A549 (cell line): ENCODE results near the gene PABPC3. TPM values are rescaled to one million over a fixed set of nuclear protein-coding genes. Genes with fewer than 3 reads are reported as not detected.

Experiments
- ATAC-seq, 2 experiments: fragments of 200-7000 bp in 1 of 2; fragments of >200 bp in 1 of 2; cut with Nextera tagmentation in 1 of 2; cut with Tn5 transposase in 1 of 2; 3 replicates each; pipeline versions ENCODE4 v1.8.0 to v1.9.1; 2018 to 2020; ENCODE audit warnings: mild to moderate bottlenecking in 1 of 2, moderate library complexity in 1 of 2
- CTCF ChIA-PET: fragments of 300-600 bp; sonication (Branson Sonifier 250); formaldehyde crosslinking; extraction: SDS; loops from one replicate; lab custom pipeline; 2021; ENCODE audit warnings: antibody characterized with exemption, inconsistent platforms; lab: Yijun Ruan, JAX
- POLR2A ChIA-PET: fragments of 350-600 bp; formaldehyde crosslinking; extraction: SDS; loops from one replicate; lab custom pipeline; 2021; ENCODE audit warnings: antibody characterized with exemption, inconsistent platforms; lab: Yijun Ruan, JAX
- DNase-seq, 2 experiments: peaks; one replicate each; pipeline versions ENCODE4 v3.0.0 to v3.0.0-alpha.2; 2011 to 2016; ENCODE audit warnings: low read depth in 1 of 2, low spot score in 1 of 2
- FAIRE-seq: peaks from 2 replicates; lab custom pipeline; 2011; peaks lifted over from hg19 to GRCh38; lab: Jason Lieb, UNC
- H3K27ac ChIP-seq, 2 experiments: fragments of >200 bp; sonication (Bioruptor Twin); formaldehyde crosslinking; 3 replicates each; pipeline ENCODE4 v1.5.1; 2016 to 2017
- H3K4me1 ChIP-seq: fragments of >200 bp; sonication (Bioruptor Twin); formaldehyde crosslinking; 3 replicates; pipeline ENCODE4 v1.6.1; 2016
- H3K4me2 ChIP-seq: fragments of >200 bp; sonication (Bioruptor Twin); formaldehyde crosslinking; 3 replicates; pipeline ENCODE4 v1.6.1; 2016
- H3K4me3 ChIP-seq: fragments of >200 bp; sonication (Bioruptor Twin); formaldehyde crosslinking; 3 replicates; pipeline ENCODE4 v1.5.1; 2016
- H3K9me3 ChIP-seq: fragments of >200 bp; sonication (Bioruptor Twin); formaldehyde crosslinking; 3 replicates; pipeline ENCODE4 v1.6.1; 2016
- BHLHE40 ChIP-seq: IDR thresholded peaks from 2 replicates; pipeline ENCODE4 v1.6.1; 2012; ENCODE audit warnings: low read depth, low read length, inconsistent platforms
- CBX2 ChIP-seq: fragments of 200-600 bp; sonication (generic); IDR thresholded peaks from 2 replicates; pipeline ENCODE4 v1.6.1; 2016; ENCODE audit warnings: low read depth, mild to moderate bottlenecking, borderline replicate concordance
- CBX8 ChIP-seq: fragments of 200-600 bp; sonication (generic); IDR thresholded peaks from 2 replicates; pipeline ENCODE4 v1.6.1; 2016
- CEBPB ChIP-seq, 2 experiments: fragments of >200 bp in 1 of 2; sonication (Bioruptor Twin) in 1 of 2; formaldehyde crosslinking in 1 of 2; IDR thresholded peaks; 2 replicates each; pipeline ENCODE4 v1.6.1; 2012 to 2016
- CHD2 ChIP-seq: fragments of 150-350 bp; IDR thresholded peaks from 2 replicates; pipeline ENCODE4 v1.6.1; 2014; ENCODE audit warnings: low read length; ENCODE audit not compliant: partially characterized antibody
- CHD4 ChIP-seq: fragments of 200-600 bp; sonication (generic); IDR thresholded peaks from 2 replicates; pipeline ENCODE4 v1.6.1; 2016; ENCODE audit warnings: antibody characterized with exemption, mild to moderate bottlenecking, borderline replicate concordance
- EHF ChIP-seq: fragments of 250-450 bp; sonication (Bioruptor Pico); IDR thresholded peaks from 2 replicates; pipeline ENCODE4 v1.5.0; 2020; ENCODE audit warnings: mild to moderate bottlenecking
- ESRRA ChIP-seq: fragments of 150-350 bp; IDR thresholded peaks from 2 replicates; pipeline ENCODE4 v1.6.1; 2014; ENCODE audit warnings: mild to moderate bottlenecking, low read length, borderline replicate concordance
- FOSB ChIP-seq: fragments of 250-450 bp; sonication (Bioruptor Pico); IDR thresholded peaks from 2 replicates; pipeline ENCODE4 v1.5.0; 2020; ENCODE audit warnings: mild to moderate bottlenecking, moderate library complexity
- FOSL2 ChIP-seq, 2 experiments: fragments of 450-650 bp in 1 of 2; fragments of >200 bp in 1 of 2; sonication (Bioruptor Twin) in 1 of 2; formaldehyde crosslinking; IDR thresholded peaks; 2 replicates each; pipeline versions ENCODE4 v1.5.0 to v1.6.1; 2016 to 2020; ENCODE audit warnings: mild to moderate bottlenecking in 1 of 2, moderate library complexity in 1 of 2
- GATA3 ChIP-seq: IDR thresholded peaks from 2 replicates; pipeline ENCODE4 v1.6.1; 2012; ENCODE audit warnings: borderline replicate concordance
- HEYL ChIP-seq: fragments of 250-450 bp; sonication (Bioruptor Pico); IDR thresholded peaks from 2 replicates; pipeline ENCODE4 v1.8.0; 2021; ENCODE audit warnings: mild to moderate bottlenecking, moderate library complexity
- HOXA7 ChIP-seq: fragments of 250-450 bp; sonication (Bioruptor Pico); IDR thresholded peaks from 2 replicates; pipeline ENCODE4 v1.5.0; 2020; ENCODE audit warnings: mild to moderate bottlenecking, moderate library complexity
- HOXB5 ChIP-seq: fragments of 250-450 bp; sonication (Bioruptor Pico); IDR thresholded peaks from 2 replicates; pipeline ENCODE4 v1.5.0; 2020; ENCODE audit warnings: mild to moderate bottlenecking, moderate library complexity
- JUN ChIP-seq, 2 experiments: fragments of >200 bp; sonication (Bioruptor Twin); formaldehyde crosslinking; IDR thresholded peaks; 2 replicates in 1 of 2; 3 replicates in 1 of 2; pipeline ENCODE4 v1.6.1; 2016 to 2017
- JUNB ChIP-seq: fragments of >200 bp; sonication (Bioruptor Twin); formaldehyde crosslinking; IDR thresholded peaks from 2 replicates; pipeline ENCODE4 v1.6.1; 2016
- KDM1A ChIP-seq: fragments of 200-600 bp; sonication (generic); IDR thresholded peaks from 2 replicates; pipeline ENCODE4 v1.6.1; 2016; ENCODE audit warnings: low read depth, mild to moderate bottlenecking
- MAFK ChIP-seq: fragments of 450-650 bp; IDR thresholded peaks from 2 replicates; pipeline ENCODE4 v1.6.1; 2014; ENCODE audit not compliant: partially characterized antibody
- MYC ChIP-seq: IDR thresholded peaks from 2 replicates; pipeline ENCODE4 v1.6.1; 2012; ENCODE audit warnings: mild to moderate bottlenecking, inconsistent platforms, low read length, improper control_type of control experiment, borderline replicate concordance
- NFE2L2 ChIP-seq: fragments of 150-350 bp; conservative IDR thresholded peaks from 2 replicates; pipeline ENCODE4 v1.6.1; 2014; ENCODE audit warnings: low read length
- NR3C1 ChIP-seq: fragments of >200 bp; sonication (Bioruptor Twin); formaldehyde crosslinking; IDR thresholded peaks from 3 replicates; pipeline ENCODE4 v1.6.1; 2017
- PHF8 ChIP-seq: fragments of 200-600 bp; sonication (generic); IDR thresholded peaks from 2 replicates; pipeline ENCODE4 v1.6.1; 2016; ENCODE audit warnings: low read depth, mild to moderate bottlenecking, antibody characterized with exemption, moderate library complexity, borderline replicate concordance
- RAD21 ChIP-seq, 2 experiments: fragments of >200 bp in 1 of 2; sonication (Bioruptor Twin) in 1 of 2; formaldehyde crosslinking in 1 of 2; IDR thresholded peaks in 1 of 2; conservative IDR thresholded peaks in 1 of 2; 2 replicates in 1 of 2; 3 replicates in 1 of 2; pipeline ENCODE4 v1.6.1; 2012 to 2018; ENCODE audit warnings: inconsistent platforms in 1 of 2
- RARB ChIP-seq: fragments of 250-450 bp; sonication (Bioruptor Pico); IDR thresholded peaks from 2 replicates; pipeline ENCODE4 v1.8.0; 2021; ENCODE audit warnings: mild to moderate bottlenecking, moderate library complexity
- RFX5 ChIP-seq: fragments of 450-650 bp; IDR thresholded peaks from 2 replicates; pipeline ENCODE4 v1.7.1; 2014; ENCODE audit warnings: antibody characterized with exemption, mild to moderate bottlenecking, moderate library complexity
- RNF2 ChIP-seq: fragments of 200-600 bp; sonication (generic); IDR thresholded peaks from 2 replicates; pipeline ENCODE4 v1.6.1; 2016; ENCODE audit warnings: low read depth, mild to moderate bottlenecking, antibody characterized with exemption, moderate library complexity, borderline replicate concordance
- SREBF2 ChIP-seq: fragments of 450-650 bp; IDR thresholded peaks from 2 replicates; pipeline ENCODE4 v1.6.1; 2014; ENCODE audit warnings: mild to moderate bottlenecking, moderate library complexity
- TP53 ChIP-seq: fragments of 250-450 bp; sonication (Bioruptor Pico); IDR thresholded peaks from 2 replicates; pipeline ENCODE4 v1.5.0; 2021; ENCODE audit warnings: mild to moderate bottlenecking, moderate library complexity
- ZC3H11A ChIP-seq: fragments of 450-650 bp; IDR thresholded peaks from 2 replicates; pipeline ENCODE4 v1.6.1; 2014; ENCODE audit warnings: antibody characterized with exemption, mild to moderate bottlenecking
- ZFP36 ChIP-seq: fragments of 450-650 bp; IDR thresholded peaks from 2 replicates; pipeline ENCODE4 v1.6.1; 2014; ENCODE audit warnings: borderline replicate concordance; ENCODE audit not compliant: partially characterized antibody
- ZSCAN20 ChIP-seq: fragments of 250-450 bp; sonication (Bioruptor Pico); IDR thresholded peaks from 2 replicates; pipeline ENCODE4 v1.8.0; 2022; ENCODE audit warnings: mild to moderate bottlenecking, moderate library complexity
- WGBS: methylation state at CpG from one replicate; pipeline ENCODE4 v1.1.6; 2017; ENCODE audit errors: missing lambda C conversion rate; 5-methylcytosine and 5-hydroxymethylcytosine counted together
- polyA plus RNA-seq, 4 experiments: library from polyadenylated mRNA; depleted of rRNA in 3 of 4; stranded (reverse); fragments of >200 nt; fragmentation: RNase III in 1 of 4; extraction: RNeasy Plus Mini Kit Qiagen cat#74134 plus additional on column Dnase treatment in 1 of 4; gene quantifications; 2 replicates in 3 of 4; 3 replicates in 1 of 4; pipeline ENCODE4 v1.2.3, GENCODE V29; 2011 to 2017
- TF ChIP-seq, protein P1 (sequence below): IDR thresholded peaks from 2 replicates; pipeline ENCODE4 v1.6.1; 2012; ENCODE audit warnings: low read depth, borderline replicate concordance
- TF ChIP-seq, protein P2 (sequence below): IDR thresholded peaks from 2 replicates; pipeline ENCODE4 v1.6.1; 2012
- TF ChIP-seq, protein P3 (sequence below): fragments of 150-350 bp; IDR thresholded peaks from 2 replicates; pipeline ENCODE4 v1.6.1; 2014; ENCODE audit warnings: low read depth, mild to moderate bottlenecking, low read length

Gene PABPC3
- polyA plus RNA-seq, 2 of the 4 experiments (the other 2 are of a cell fraction) = 0.22 to 0.39 TPM

DNA sequence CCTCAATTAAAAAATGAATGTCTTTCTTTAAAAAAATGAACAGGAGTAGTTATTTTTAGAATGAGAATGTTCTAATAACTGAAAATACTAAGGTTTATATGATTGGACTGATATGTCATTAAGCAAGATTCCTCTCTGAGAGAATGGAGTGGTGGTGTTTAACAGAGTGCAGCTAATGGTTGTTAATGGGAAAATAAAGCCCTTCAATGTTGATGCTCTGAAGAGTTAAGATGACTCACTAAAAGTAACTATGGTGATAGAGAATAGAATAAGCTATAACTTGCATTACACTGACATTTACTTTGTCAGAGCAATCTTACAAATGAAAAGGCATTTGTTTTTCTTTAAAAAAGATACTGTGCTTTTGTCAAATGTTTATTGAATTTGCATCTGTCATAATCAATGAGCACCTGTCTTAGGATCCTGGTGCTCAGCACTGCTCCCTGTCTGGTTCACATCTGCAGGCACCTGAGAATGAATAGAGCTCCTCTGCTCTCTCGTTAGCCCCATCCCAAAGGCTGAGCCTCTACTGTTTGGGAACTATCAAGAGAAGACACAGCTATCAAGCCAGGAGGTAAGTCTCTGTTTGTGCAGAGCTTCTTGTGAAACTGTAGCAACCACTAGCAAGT, 15.1 kb downstream of the PABPC3 start:
- no peak overlapping the region for H3K4me2 ChIP-seq
- H3K4me3 ChIP-seq = no peak overlapping the region
- no peak for ATAC-seq
- no peaks in the 10 kb centered on the region for H3K9me3 ChIP-seq
- ChIA-PET CTCF (interaction anchor here (1.3 to 1.6 kb wide), 3 partner anchors 10 to 111 kb away, joined by 3 to 4 read pairs (median 3); no protein-coding TSS in a partner anchor), POLR2A (no interaction called here)
- no peak for DNase-seq
- no peak for TF ChIP-seq NR3C1
- TF ChIP-seq RFX5 = no peak
- TF ChIP-seq CHD2 = no peak
- no peak for TF ChIP-seq CHD4
- TF ChIP-seq, protein P1, sequence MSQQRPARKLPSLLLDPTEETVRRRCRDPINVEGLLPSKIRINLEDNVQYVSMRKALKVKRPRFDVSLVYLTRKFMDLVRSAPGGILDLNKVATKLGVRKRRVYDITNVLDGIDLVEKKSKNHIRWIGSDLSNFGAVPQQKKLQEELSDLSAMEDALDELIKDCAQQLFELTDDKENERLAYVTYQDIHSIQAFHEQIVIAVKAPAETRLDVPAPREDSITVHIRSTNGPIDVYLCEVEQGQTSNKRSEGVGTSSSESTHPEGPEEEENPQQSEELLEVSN = no peak
- TF ChIP-seq TP53 (CRISPR knock-in tag) = no peak
- TF ChIP-seq CBX2 = no peak
- no peak for TF ChIP-seq HOXA7 (CRISPR knock-in tag)
- TF ChIP-seq HEYL (CRISPR knock-in tag) = no peak
- no peak for TF ChIP-seq SREBF2
- no peak for TF ChIP-seq HOXB5 (CRISPR knock-in tag)
- no peak for TF ChIP-seq JUN (IDR thresholded peaks at IDR 0.05)
- TF ChIP-seq, protein P2, sequence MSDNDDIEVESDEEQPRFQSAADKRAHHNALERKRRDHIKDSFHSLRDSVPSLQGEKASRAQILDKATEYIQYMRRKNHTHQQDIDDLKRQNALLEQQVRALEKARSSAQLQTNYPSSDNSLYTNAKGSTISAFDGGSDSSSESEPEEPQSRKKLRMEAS = no peak
- no peak for TF ChIP-seq KDM1A
- WGBS = 0% methylated on average over 1 of the region's 1 CpG
- no peak overlapping the region for H3K27ac ChIP-seq
- FAIRE-seq = no peak
- H3K4me1 ChIP-seq = no peaks in the 10 kb centered on the region

DNA sequence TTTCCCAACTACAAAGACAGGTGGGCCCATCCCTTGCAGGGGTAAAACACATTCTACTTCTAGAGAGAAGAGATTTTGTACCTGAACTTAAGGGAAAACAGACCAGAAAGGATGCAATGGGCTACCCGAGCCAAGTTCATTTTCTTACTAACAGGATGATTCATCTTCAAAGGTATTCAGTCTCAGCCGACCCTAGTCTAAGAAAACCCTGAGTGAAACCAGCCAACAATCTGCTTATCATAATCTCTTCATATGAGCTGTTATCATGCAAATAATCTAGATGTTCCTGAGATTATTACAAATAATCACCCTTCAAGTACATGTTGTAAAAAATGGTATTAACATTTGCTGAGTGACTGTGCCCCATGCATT, 15.6 kb downstream of the PABPC3 start:
- CTCF ChIA-PET = interaction anchor here (1.3 to 3.4 kb wide), 4 partner anchors 10 to 111 kb away, joined by 3 to 25 read pairs (median 4); no protein-coding TSS in a partner anchor
- no peak for FAIRE-seq

DNA sequence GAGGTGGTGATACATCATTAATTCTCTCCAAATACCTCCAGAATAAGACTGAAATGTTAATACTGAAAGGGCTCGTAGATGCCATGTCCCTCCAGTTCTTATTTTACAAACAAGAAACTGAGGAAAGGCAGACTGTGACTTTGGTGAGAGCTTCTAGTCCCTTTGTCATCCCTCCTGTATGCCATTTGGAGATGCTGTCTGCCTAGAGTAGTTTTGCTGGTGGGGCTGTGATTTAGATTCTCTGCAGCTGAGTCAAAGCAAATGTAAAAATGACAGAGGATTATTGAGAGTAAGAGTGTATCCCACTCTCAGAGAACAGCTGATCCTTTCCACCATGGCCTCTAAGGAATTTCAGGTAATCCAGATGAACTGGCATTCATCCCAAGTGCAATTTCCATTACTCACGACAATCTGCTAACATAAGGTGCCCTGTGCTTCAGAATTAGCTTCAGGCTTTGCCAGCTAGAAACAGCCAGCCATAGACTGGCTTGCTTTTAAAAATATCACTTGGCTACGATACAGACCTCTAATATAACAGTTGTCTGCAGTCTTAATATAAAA, 16.8 kb downstream of the PABPC3 start:
- Histone ChIP-seq H3K9me3 (no peaks in the 10 kb centered on the region), H3K27ac (no peak overlapping the region), H3K4me1 (no peaks in the 10 kb centered on the region), H3K4me3 (no peak overlapping the region), H3K4me2 (no peak overlapping the region)
- ChIA-PET CTCF (interaction anchor here (1.4 to 3.4 kb wide), 6 partner anchors 21 to 118 kb away, joined by 3 to 25 read pairs (median 10); no protein-coding TSS in a partner anchor), POLR2A (no interaction called here)
- DNase-seq (no peak), ATAC-seq (no peak), FAIRE-seq (no peak)
- WGBS = 6% methylated on average over 3 of the region's 3 CpGs
- no peak for TF ChIP-seq FOSB (CRISPR knock-in tag)
- no peak for TF ChIP-seq RARB (CRISPR knock-in tag)
- no peak for TF ChIP-seq RNF2
- TF ChIP-seq FOSL2 (IDR thresholded peaks at IDR 0.05) = no peak
- TF ChIP-seq FOSL2 (CRISPR knock-in tag; IDR thresholded peaks at IDR 0.05) = no peak
- no peak for TF ChIP-seq PHF8
- no peak for TF ChIP-seq MYC
- TF ChIP-seq HEYL (CRISPR knock-in tag) = no peak
- TF ChIP-seq, protein P1 = no peak
- TF ChIP-seq HOXA7 (CRISPR knock-in tag) = no peak
- TF ChIP-seq ZSCAN20 (CRISPR knock-in tag) = no peak
- TF ChIP-seq EHF (CRISPR knock-in tag) = no peak
- TF ChIP-seq ZC3H11A = no peak
- no peak for TF ChIP-seq CBX2
- TF ChIP-seq, protein P3, sequence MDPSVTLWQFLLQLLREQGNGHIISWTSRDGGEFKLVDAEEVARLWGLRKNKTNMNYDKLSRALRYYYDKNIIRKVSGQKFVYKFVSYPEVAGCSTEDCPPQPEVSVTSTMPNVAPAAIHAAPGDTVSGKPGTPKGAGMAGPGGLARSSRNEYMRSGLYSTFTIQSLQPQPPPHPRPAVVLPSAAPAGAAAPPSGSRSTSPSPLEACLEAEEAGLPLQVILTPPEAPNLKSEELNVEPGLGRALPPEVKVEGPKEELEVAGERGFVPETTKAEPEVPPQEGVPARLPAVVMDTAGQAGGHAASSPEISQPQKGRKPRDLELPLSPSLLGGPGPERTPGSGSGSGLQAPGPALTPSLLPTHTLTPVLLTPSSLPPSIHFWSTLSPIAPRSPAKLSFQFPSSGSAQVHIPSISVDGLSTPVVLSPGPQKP = no peak
- TF ChIP-seq RAD21 (conservative IDR thresholded peaks at IDR 0.05 in 1 of 2, IDR thresholded peaks at IDR 0.05 in 1 of 2) = no peak
- no peak for TF ChIP-seq ESRRA
- TF ChIP-seq CEBPB (IDR thresholded peaks at IDR 0.05) = no peak

More for the DNA sequence above, 15.6 kb downstream of the PABPC3 start:
- TF ChIP-seq ZFP36 (no peak), CBX8 (no peak), JUN (IDR thresholded peaks at IDR 0.05) (no peak), MAFK (no peak), NFE2L2 (no peak), JUNB (no peak), EHF (CRISPR knock-in tag) (no peak), ZSCAN20 (CRISPR knock-in tag) (no peak), HOXB5 (CRISPR knock-in tag) (no peak), GATA3 (no peak), CHD4 (no peak), BHLHE40 (no peak)
- TF ChIP-seq, protein P2 = no peak
- no peak overlapping the region for H3K4me2 ChIP-seq
- WGBS = 0% methylated on average over 2 of the region's 2 CpGs
- no peaks in the 10 kb centered on the region for H3K4me1 ChIP-seq
- no peak overlapping the region for H3K4me3 ChIP-seq
- H3K27ac ChIP-seq = no peak overlapping the region
- POLR2A ChIA-PET = no interaction called here
- ATAC-seq (no peak), DNase-seq (no peak)
- H3K9me3 ChIP-seq = no peaks in the 10 kb centered on the region
